Astrocyte (in vitro differentiated cells and primary cell): ENCODE results near the gene NLGN3. TPM values are rescaled to one million over a fixed set of nuclear protein-coding genes. Genes with fewer than 3 reads are reported as not detected.

Experiments
- DNase-seq: peaks from one replicate; pipeline ENCODE4 v3.0.0-alpha.2; 2010; ENCODE audit warnings: low read depth
- FAIRE-seq: peaks from 2 replicates; lab custom pipeline; 2011; peaks lifted over from hg19 to GRCh38; lab: Jason Lieb, UNC
- H2AFZ ChIP-seq: 2 replicates; pipeline ENCODE4 v1.6.0; 2012; ENCODE audit warnings: low read depth, low read length, inconsistent platforms
- H3K27ac ChIP-seq: 2 replicates; pipeline ENCODE4 v1.5.1; 2011; ENCODE audit warnings: low read depth, low read length, inconsistent platforms
- H3K27me3 ChIP-seq: 2 replicates; pipeline ENCODE4 v1.6.0; 2011; ENCODE audit warnings: low read length, inconsistent platforms; ENCODE audit not compliant: insufficient read depth
- H3K36me3 ChIP-seq: 2 replicates; pipeline ENCODE4 v1.5.1; 2011; ENCODE audit warnings: low read length, inconsistent platforms; ENCODE audit not compliant: insufficient read depth
- H3K4me1 ChIP-seq: 2 replicates; pipeline ENCODE4 v1.5.1; 2011; ENCODE audit warnings: low read length, inconsistent platforms; ENCODE audit not compliant: insufficient read depth
- H3K4me2 ChIP-seq: 2 replicates; pipeline ENCODE4 v1.6.0; 2012; ENCODE audit warnings: low read length, inconsistent platforms
- H3K4me3 ChIP-seq: 2 replicates; pipeline ENCODE4 v1.5.1; 2011; ENCODE audit warnings: low read depth, mild to moderate bottlenecking, low read length, inconsistent platforms; ENCODE audit not compliant: insufficient read depth
- H3K79me2 ChIP-seq: 2 replicates; pipeline ENCODE4 v1.6.0; 2012; ENCODE audit warnings: mild to moderate bottlenecking, low read length, inconsistent platforms; ENCODE audit not compliant: insufficient read depth
- H3K9ac ChIP-seq: 2 replicates; pipeline ENCODE4 v1.6.0; 2012; ENCODE audit warnings: mild to moderate bottlenecking, low read length, inconsistent platforms
- H3K9me3 ChIP-seq: 2 replicates; pipeline ENCODE4 v1.5.1; 2012; ENCODE audit warnings: low read depth, mild to moderate bottlenecking, low read length, inconsistent platforms; ENCODE audit not compliant: insufficient read depth
- H4K20me1 ChIP-seq: 2 replicates; pipeline ENCODE4 v1.6.0; 2012; ENCODE audit warnings: low read length, inconsistent platforms; ENCODE audit not compliant: insufficient read depth
- H3K27ac Mint-ChIP-seq: one replicate; pipeline ENCODE4 v1.8.0; 2021; ENCODE audit warnings: mild to moderate bottlenecking, mixed read lengths; ENCODE audit not compliant: unreplicated experiment
- H3K27me3 Mint-ChIP-seq: one replicate; pipeline ENCODE4 v1.8.0; 2021; ENCODE audit warnings: low read depth, mixed read lengths; ENCODE audit not compliant: unreplicated experiment
- H3K36me3 Mint-ChIP-seq: one replicate; pipeline ENCODE4 v1.8.0; 2021; ENCODE audit warnings: low read depth, mixed read lengths; ENCODE audit not compliant: unreplicated experiment
- H3K4me1 Mint-ChIP-seq: one replicate; pipeline ENCODE4 v1.8.0; 2021; ENCODE audit warnings: low read depth, mixed read lengths; ENCODE audit not compliant: unreplicated experiment
- H3K4me3 Mint-ChIP-seq: one replicate; pipeline ENCODE4 v1.8.0; 2021; ENCODE audit warnings: mild to moderate bottlenecking, moderate library complexity, mixed read lengths; ENCODE audit not compliant: unreplicated experiment
- H3K9me3 Mint-ChIP-seq: one replicate; pipeline ENCODE4 v1.8.0; 2021; ENCODE audit warnings: mild to moderate bottlenecking, mixed read lengths; ENCODE audit not compliant: unreplicated experiment
- EZH2 ChIP-seq: IDR thresholded peaks from 2 replicates; pipeline ENCODE4 v1.6.1; 2012; ENCODE audit warnings: mild to moderate bottlenecking, low read length, inconsistent platforms; ENCODE audit not compliant: insufficient read depth
- total RNA-seq: library from RNA; stranded (reverse); gene quantifications from 2 replicates; pipeline ENCODE4 v1.2.1, GENCODE V29; 2021
- TF ChIP-seq, protein P1 (sequence below): IDR thresholded peaks from 2 replicates; pipeline ENCODE4 v1.5.1; 2011; ENCODE audit warnings: low read depth, mild to moderate bottlenecking, inconsistent platforms, low read length, moderate library complexity; ENCODE audit not compliant: insufficient read depth

Gene NLGN3
- total RNA-seq, 1 donor from 2014 or later: 0.93 TPM

GRCh38 chrX:71128166-71128833, 16.3 kb upstream of the NLGN3 start:
- peaks cover 16% of the 10 kb centered on the region for H3K36me3 Mint-ChIP-seq
- no peak for FAIRE-seq

GRCh38 chrX:71128915-71129765, 15.5 kb upstream of the NLGN3 start:
- Histone ChIP-seq H3K4me2 (peak overlapping the region; percentile 11), H3K4me1 (peaks cover 7% of the 10 kb centered on the region), H3K36me3 (peaks cover 26% of the 10 kb centered on the region), H3K27ac (no peak overlapping the region), H3K79me2 (no peaks in the 10 kb centered on the region), H2AFZ (no peak overlapping the region), H3K27me3 (no peaks in the 10 kb centered on the region), H3K4me3 (no peak overlapping the region), H3K9me3 (no peaks in the 10 kb centered on the region), H3K9ac (peak overlapping the region; percentile 27), H4K20me1 (no peaks in the 10 kb centered on the region)
- no peaks in the 10 kb centered on the region for H3K9me3 Mint-ChIP-seq
- peak overlapping the region; percentile 57 for H3K4me3 Mint-ChIP-seq
- peak overlapping the region; percentile 88 for H3K27ac Mint-ChIP-seq
- H3K4me1 Mint-ChIP-seq: peaks cover 17% of the 10 kb centered on the region
- H3K27me3 Mint-ChIP-seq: no peaks in the 10 kb centered on the region
- TF ChIP-seq, protein P1, sequence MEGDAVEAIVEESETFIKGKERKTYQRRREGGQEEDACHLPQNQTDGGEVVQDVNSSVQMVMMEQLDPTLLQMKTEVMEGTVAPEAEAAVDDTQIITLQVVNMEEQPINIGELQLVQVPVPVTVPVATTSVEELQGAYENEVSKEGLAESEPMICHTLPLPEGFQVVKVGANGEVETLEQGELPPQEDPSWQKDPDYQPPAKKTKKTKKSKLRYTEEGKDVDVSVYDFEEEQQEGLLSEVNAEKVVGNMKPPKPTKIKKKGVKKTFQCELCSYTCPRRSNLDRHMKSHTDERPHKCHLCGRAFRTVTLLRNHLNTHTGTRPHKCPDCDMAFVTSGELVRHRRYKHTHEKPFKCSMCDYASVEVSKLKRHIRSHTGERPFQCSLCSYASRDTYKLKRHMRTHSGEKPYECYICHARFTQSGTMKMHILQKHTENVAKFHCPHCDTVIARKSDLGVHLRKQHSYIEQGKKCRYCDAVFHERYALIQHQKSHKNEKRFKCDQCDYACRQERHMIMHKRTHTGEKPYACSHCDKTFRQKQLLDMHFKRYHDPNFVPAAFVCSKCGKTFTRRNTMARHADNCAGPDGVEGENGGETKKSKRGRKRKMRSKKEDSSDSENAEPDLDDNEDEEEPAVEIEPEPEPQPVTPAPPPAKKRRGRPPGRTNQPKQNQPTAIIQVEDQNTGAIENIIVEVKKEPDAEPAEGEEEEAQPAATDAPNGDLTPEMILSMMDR: peak; percentile 64
- TF ChIP-seq EZH2: no peak
- DNase-seq (peak; percentile 16), FAIRE-seq (peak; percentile 99)
- H3K36me3 Mint-ChIP-seq: peaks cover 16% of the 10 kb centered on the region

More at GRCh38 chrX:71128166-71128833, 16.3 kb upstream of the NLGN3 start:
- Histone ChIP-seq H3K9ac (no peak overlapping the region), H4K20me1 (no peaks in the 10 kb centered on the region), H3K9me3 (no peaks in the 10 kb centered on the region), H3K4me1 (peaks cover 7% of the 10 kb centered on the region), H3K27ac (no peak overlapping the region), H3K36me3 (peaks cover 26% of the 10 kb centered on the region), H3K27me3 (no peaks in the 10 kb centered on the region), H3K79me2 (no peaks in the 10 kb centered on the region), H3K4me2 (no peak overlapping the region), H2AFZ (no peak overlapping the region), H3K4me3 (no peak overlapping the region)
- H3K27me3 Mint-ChIP-seq: no peaks in the 10 kb centered on the region
- TF ChIP-seq EZH2: no peak
- TF ChIP-seq, protein P1: no peak
- peak overlapping the region; percentile 88 for H3K27ac Mint-ChIP-seq
- peak overlapping the region; percentile 43 for H3K4me3 Mint-ChIP-seq
- H3K4me1 Mint-ChIP-seq: peaks cover 17% of the 10 kb centered on the region
- peak; percentile 9 for DNase-seq
- no peaks in the 10 kb centered on the region for H3K9me3 Mint-ChIP-seq
